GM23338 (cell line): Measurements from ENCODE around the gene LIMCH1. TPM values are rescaled to one million over a fixed set of nuclear protein-coding genes. Genes with fewer than 3 reads are reported as not detected.

Experiments used
- ATAC-seq: fragments of 200-7000 bp; cut with Tn5 transposase; 3 replicates; pipeline ENCODE4 v1.9.1; 2020
- DNase-seq: peaks from one replicate; pipeline ENCODE4 v3.0.0-alpha.2; 2015; ENCODE audit warnings: low spot score
- H2AFZ ChIP-seq: fragments of 200-600 bp; sonication (generic); 2 replicates; pipeline ENCODE4 v1.8.0; 2016; ENCODE audit warnings: antibody characterized with exemption, mild to moderate bottlenecking, moderate library complexity
- H3F3A ChIP-seq: fragments of 200-600 bp; sonication (generic); replicated peaks from 2 replicates; pipeline ENCODE4 v1.8.0; 2017; ENCODE audit warnings: antibody characterized with exemption, mixed run types, low read depth
- H3K27ac ChIP-seq: fragments of 200-600 bp; sonication (generic); 2 replicates; pipeline ENCODE4 v1.6.1; 2016; ENCODE audit warnings: low read depth
- H3K27me3 ChIP-seq: fragments of 200-600 bp; sonication (generic); 2 replicates; pipeline ENCODE4 v1.8.0; 2016; ENCODE audit warnings: mild to moderate bottlenecking, mixed run types, moderate library complexity; ENCODE audit not compliant: insufficient read depth
- H3K36me3 ChIP-seq: fragments of 200-600 bp; sonication (generic); 2 replicates; pipeline ENCODE4 v1.8.0; 2016; ENCODE audit warnings: mild to moderate bottlenecking; ENCODE audit not compliant: insufficient read depth
- H3K4me1 ChIP-seq: fragments of 200-600 bp; sonication (generic); 2 replicates; pipeline ENCODE4 v1.8.0; 2016; ENCODE audit warnings: mild to moderate bottlenecking, moderate library complexity; ENCODE audit not compliant: insufficient read depth
- H3K4me2 ChIP-seq: fragments of 200-600 bp; sonication (generic); 2 replicates; pipeline ENCODE4 v1.7.1; 2017; ENCODE audit warnings: mixed run types
- H3K4me3 ChIP-seq: fragments of 200-600 bp; sonication (generic); 2 replicates; pipeline ENCODE4 v1.6.1; 2016; ENCODE audit warnings: mixed run types
- H3K79me2 ChIP-seq: fragments of 200-600 bp; sonication (generic); replicated peaks from 2 replicates; pipeline ENCODE4 v1.8.0; 2017; ENCODE audit warnings: mild to moderate bottlenecking; ENCODE audit not compliant: insufficient read depth
- H3K9me2 ChIP-seq: fragments of 200-600 bp; sonication (generic); 2 replicates; pipeline ENCODE4 v1.8.0; 2017; ENCODE audit not compliant: insufficient read depth
- H4K20me1 ChIP-seq: fragments of 200-600 bp; sonication (generic); replicated peaks from 2 replicates; pipeline ENCODE4 v1.8.0; 2017; ENCODE audit warnings: mild to moderate bottlenecking; ENCODE audit not compliant: insufficient read depth
- H3K27ac Mint-ChIP-seq: 2 replicates; pipeline ENCODE4 v1.8.0; 2020; ENCODE audit warnings: inconsistent platforms, mild to moderate bottlenecking, moderate library complexity, mixed read lengths
- H3K27me3 Mint-ChIP-seq: 3 replicates; pipeline ENCODE4 v1.8.0; 2022; ENCODE audit warnings: low read depth, mild to moderate bottlenecking, moderate library complexity, mixed read lengths, inconsistent platforms; ENCODE audit not compliant: insufficient read depth, poor library complexity
- H3K36me3 Mint-ChIP-seq: 3 replicates; pipeline ENCODE4 v1.8.0; 2021; ENCODE audit warnings: low read depth, mild to moderate bottlenecking, inconsistent platforms, moderate library complexity, mixed read lengths
- H3K4me1 Mint-ChIP-seq: 3 replicates; pipeline ENCODE4 v1.8.0; 2020; ENCODE audit warnings: mild to moderate bottlenecking, inconsistent platforms, mixed read lengths
- H3K4me3 Mint-ChIP-seq: 3 replicates; pipeline ENCODE4 v1.8.0; 2021; ENCODE audit warnings: moderate library complexity, mild to moderate bottlenecking, inconsistent platforms, mixed read lengths
- H3K9me3 Mint-ChIP-seq: 3 replicates; pipeline ENCODE4 v1.8.0; 2020; ENCODE audit warnings: moderate library complexity, mild to moderate bottlenecking, inconsistent platforms, mixed read lengths
- CREB1 ChIP-seq: fragments of 250-450 bp; sonication (Bioruptor Pico); IDR thresholded peaks from 2 replicates; pipeline ENCODE4 v1.5.0; 2020; ENCODE audit warnings: low read depth, mild to moderate bottlenecking, moderate library complexity
- EZH2 ChIP-seq: fragments of 200-600 bp; sonication (generic); IDR thresholded peaks from one replicate; pipeline ENCODE4 v1.8.0; 2017; ENCODE audit warnings: antibody characterized with exemption, mild to moderate bottlenecking, low read depth; ENCODE audit not compliant: unreplicated experiment
- EZH2phosphoT487 ChIP-seq: fragments of 200-600 bp; sonication (generic); IDR thresholded peaks from one replicate; pipeline ENCODE4 v1.8.1; 2018; ENCODE audit warnings: antibody characterized with exemption; ENCODE audit not compliant: unreplicated experiment
- JUNB ChIP-seq: IDR thresholded peaks from one replicate; pipeline ENCODE4 v1.6.1; 2016; ENCODE audit warnings: antibody characterized with exemption; ENCODE audit not compliant: unreplicated experiment
- NANOG ChIP-seq: IDR thresholded peaks from 2 replicates; pipeline ENCODE4 v1.6.1; 2016; ENCODE audit warnings: antibody characterized with exemption, borderline replicate concordance
- POLR2AphosphoS5 ChIP-seq: IDR thresholded peaks from 2 replicates; pipeline ENCODE4 v1.6.1; 2016; ENCODE audit warnings: antibody characterized with exemption, low read depth
- STAT1 ChIP-seq: IDR thresholded peaks from one replicate; pipeline ENCODE4 v1.6.1; 2016; ENCODE audit warnings: antibody characterized with exemption; ENCODE audit not compliant: unreplicated experiment
- ZNF114 ChIP-seq: fragments of 250-450 bp; sonication (Bioruptor Pico); IDR thresholded peaks from 2 replicates; pipeline ENCODE4 v1.5.0; 2020; ENCODE audit warnings: mild to moderate bottlenecking, moderate library complexity
- ZNF331 ChIP-seq: fragments of 250-450 bp; sonication (Bioruptor Pico); IDR thresholded peaks from 2 replicates; pipeline ENCODE4 v1.5.0; 2020; ENCODE audit warnings: low read depth, mild to moderate bottlenecking, moderate library complexity
- polyA plus RNA-seq: library from polyadenylated mRNA; unstranded; fragments of >200 nt; fragmentation: Nextera tagmentation; extraction: Ambion mirVana; gene quantifications from 2 replicates; pipeline ENCODE4 v1.2.1, GENCODE V29; 2016
- total RNA-seq: library from RNA; depleted of rRNA; stranded (reverse); fragments of >200 nt; shearing (Covaris generic); gene quantifications from 2 replicates; pipeline ENCODE4 v1.2.3, GENCODE V29; 2014
- TF ChIP-seq, protein P1 (sequence below): IDR thresholded peaks from one replicate; pipeline ENCODE4 v1.6.1; 2018; ENCODE audit warnings: antibody characterized with exemption; ENCODE audit not compliant: unreplicated experiment
- TF ChIP-seq, protein P2 (sequence below): IDR thresholded peaks from 2 replicates; pipeline ENCODE4 v1.6.1; 2016; ENCODE audit warnings: antibody characterized with exemption
- TF ChIP-seq, protein P3 (sequence below), 2 experiments: fragments of 200-600 bp in 1 of 2; sonication (generic) in 1 of 2; conservative IDR thresholded peaks; 2 replicates each; pipeline versions ENCODE4 v1.5.1 to v1.6.1; 2016 to 2017; ENCODE audit warnings: antibody characterized with exemption in 2 of 2, low read depth in 2 of 2, mild to moderate bottlenecking in 2 of 2, moderate library complexity in 1 of 2
- TF ChIP-seq, protein P4 (sequence below): fragments of 250-450 bp; sonication (Bioruptor Pico); IDR thresholded peaks from 2 replicates; pipeline ENCODE4 v1.5.0; 2020; ENCODE audit warnings: mild to moderate bottlenecking, moderate library complexity

Gene LIMCH1
- total and polyA plus RNA-seq, 2 experiments from 2014 or later = 1.5 TPM

DNA sequence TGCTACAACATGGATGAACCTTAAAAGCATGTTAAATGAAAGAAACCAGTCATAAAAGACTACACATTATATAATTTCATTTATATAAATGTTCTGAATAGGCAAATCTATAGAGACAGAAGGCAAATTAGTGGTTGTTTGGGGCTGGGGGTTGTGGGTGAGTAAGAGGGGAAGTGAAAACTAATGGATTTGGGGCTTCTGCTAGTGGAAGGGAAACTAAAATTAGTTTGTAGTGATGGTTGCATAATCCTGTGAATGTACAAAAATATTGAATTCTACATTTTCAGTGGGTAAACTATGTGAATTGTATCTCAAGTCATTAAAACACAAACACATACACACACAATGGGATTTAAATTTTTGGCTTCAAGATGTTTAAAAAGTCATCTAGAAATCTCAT lies 25.4 kb upstream of the LIMCH1 start:
- Mint-ChIP-seq H3K4me3 (no peak overlapping the region), H3K4me1 (no peaks in the 10 kb centered on the region)

More for the DNA sequence above, 25.4 kb upstream of the LIMCH1 start:
- no peaks in the 10 kb centered on the region for H3K4me1 ChIP-seq
- ATAC-seq = no peak
- TF ChIP-seq NANOG = no peak
- TF ChIP-seq EZH2 = no peak
- no peak for TF ChIP-seq EZH2phosphoT487
- TF ChIP-seq, protein P1, sequence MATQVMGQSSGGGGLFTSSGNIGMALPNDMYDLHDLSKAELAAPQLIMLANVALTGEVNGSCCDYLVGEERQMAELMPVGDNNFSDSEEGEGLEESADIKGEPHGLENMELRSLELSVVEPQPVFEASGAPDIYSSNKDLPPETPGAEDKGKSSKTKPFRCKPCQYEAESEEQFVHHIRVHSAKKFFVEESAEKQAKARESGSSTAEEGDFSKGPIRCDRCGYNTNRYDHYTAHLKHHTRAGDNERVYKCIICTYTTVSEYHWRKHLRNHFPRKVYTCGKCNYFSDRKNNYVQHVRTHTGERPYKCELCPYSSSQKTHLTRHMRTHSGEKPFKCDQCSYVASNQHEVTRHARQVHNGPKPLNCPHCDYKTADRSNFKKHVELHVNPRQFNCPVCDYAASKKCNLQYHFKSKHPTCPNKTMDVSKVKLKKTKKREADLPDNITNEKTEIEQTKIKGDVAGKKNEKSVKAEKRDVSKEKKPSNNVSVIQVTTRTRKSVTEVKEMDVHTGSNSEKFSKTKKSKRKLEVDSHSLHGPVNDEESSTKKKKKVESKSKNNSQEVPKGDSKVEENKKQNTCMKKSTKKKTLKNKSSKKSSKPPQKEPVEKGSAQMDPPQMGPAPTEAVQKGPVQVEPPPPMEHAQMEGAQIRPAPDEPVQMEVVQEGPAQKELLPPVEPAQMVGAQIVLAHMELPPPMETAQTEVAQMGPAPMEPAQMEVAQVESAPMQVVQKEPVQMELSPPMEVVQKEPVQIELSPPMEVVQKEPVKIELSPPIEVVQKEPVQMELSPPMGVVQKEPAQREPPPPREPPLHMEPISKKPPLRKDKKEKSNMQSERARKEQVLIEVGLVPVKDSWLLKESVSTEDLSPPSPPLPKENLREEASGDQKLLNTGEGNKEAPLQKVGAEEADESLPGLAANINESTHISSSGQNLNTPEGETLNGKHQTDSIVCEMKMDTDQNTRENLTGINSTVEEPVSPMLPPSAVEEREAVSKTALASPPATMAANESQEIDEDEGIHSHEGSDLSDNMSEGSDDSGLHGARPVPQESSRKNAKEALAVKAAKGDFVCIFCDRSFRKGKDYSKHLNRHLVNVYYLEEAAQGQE = no peak
- TF ChIP-seq, protein P2, sequence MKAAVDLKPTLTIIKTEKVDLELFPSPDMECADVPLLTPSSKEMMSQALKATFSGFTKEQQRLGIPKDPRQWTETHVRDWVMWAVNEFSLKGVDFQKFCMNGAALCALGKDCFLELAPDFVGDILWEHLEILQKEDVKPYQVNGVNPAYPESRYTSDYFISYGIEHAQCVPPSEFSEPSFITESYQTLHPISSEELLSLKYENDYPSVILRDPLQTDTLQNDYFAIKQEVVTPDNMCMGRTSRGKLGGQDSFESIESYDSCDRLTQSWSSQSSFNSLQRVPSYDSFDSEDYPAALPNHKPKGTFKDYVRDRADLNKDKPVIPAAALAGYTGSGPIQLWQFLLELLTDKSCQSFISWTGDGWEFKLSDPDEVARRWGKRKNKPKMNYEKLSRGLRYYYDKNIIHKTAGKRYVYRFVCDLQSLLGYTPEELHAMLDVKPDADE = no peak
- no peak for TF ChIP-seq POLR2AphosphoS5
- no peak for TF ChIP-seq JUNB
- TF ChIP-seq CREB1 = no peak
- TF ChIP-seq, protein P3, sequence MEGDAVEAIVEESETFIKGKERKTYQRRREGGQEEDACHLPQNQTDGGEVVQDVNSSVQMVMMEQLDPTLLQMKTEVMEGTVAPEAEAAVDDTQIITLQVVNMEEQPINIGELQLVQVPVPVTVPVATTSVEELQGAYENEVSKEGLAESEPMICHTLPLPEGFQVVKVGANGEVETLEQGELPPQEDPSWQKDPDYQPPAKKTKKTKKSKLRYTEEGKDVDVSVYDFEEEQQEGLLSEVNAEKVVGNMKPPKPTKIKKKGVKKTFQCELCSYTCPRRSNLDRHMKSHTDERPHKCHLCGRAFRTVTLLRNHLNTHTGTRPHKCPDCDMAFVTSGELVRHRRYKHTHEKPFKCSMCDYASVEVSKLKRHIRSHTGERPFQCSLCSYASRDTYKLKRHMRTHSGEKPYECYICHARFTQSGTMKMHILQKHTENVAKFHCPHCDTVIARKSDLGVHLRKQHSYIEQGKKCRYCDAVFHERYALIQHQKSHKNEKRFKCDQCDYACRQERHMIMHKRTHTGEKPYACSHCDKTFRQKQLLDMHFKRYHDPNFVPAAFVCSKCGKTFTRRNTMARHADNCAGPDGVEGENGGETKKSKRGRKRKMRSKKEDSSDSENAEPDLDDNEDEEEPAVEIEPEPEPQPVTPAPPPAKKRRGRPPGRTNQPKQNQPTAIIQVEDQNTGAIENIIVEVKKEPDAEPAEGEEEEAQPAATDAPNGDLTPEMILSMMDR (conservative IDR thresholded peaks at IDR 0.05; ENCODE audit: low read depth in 2 of 2) = no peak
- no peak for TF ChIP-seq ZNF114 (CRISPR knock-in tag)
- TF ChIP-seq, protein P4, sequence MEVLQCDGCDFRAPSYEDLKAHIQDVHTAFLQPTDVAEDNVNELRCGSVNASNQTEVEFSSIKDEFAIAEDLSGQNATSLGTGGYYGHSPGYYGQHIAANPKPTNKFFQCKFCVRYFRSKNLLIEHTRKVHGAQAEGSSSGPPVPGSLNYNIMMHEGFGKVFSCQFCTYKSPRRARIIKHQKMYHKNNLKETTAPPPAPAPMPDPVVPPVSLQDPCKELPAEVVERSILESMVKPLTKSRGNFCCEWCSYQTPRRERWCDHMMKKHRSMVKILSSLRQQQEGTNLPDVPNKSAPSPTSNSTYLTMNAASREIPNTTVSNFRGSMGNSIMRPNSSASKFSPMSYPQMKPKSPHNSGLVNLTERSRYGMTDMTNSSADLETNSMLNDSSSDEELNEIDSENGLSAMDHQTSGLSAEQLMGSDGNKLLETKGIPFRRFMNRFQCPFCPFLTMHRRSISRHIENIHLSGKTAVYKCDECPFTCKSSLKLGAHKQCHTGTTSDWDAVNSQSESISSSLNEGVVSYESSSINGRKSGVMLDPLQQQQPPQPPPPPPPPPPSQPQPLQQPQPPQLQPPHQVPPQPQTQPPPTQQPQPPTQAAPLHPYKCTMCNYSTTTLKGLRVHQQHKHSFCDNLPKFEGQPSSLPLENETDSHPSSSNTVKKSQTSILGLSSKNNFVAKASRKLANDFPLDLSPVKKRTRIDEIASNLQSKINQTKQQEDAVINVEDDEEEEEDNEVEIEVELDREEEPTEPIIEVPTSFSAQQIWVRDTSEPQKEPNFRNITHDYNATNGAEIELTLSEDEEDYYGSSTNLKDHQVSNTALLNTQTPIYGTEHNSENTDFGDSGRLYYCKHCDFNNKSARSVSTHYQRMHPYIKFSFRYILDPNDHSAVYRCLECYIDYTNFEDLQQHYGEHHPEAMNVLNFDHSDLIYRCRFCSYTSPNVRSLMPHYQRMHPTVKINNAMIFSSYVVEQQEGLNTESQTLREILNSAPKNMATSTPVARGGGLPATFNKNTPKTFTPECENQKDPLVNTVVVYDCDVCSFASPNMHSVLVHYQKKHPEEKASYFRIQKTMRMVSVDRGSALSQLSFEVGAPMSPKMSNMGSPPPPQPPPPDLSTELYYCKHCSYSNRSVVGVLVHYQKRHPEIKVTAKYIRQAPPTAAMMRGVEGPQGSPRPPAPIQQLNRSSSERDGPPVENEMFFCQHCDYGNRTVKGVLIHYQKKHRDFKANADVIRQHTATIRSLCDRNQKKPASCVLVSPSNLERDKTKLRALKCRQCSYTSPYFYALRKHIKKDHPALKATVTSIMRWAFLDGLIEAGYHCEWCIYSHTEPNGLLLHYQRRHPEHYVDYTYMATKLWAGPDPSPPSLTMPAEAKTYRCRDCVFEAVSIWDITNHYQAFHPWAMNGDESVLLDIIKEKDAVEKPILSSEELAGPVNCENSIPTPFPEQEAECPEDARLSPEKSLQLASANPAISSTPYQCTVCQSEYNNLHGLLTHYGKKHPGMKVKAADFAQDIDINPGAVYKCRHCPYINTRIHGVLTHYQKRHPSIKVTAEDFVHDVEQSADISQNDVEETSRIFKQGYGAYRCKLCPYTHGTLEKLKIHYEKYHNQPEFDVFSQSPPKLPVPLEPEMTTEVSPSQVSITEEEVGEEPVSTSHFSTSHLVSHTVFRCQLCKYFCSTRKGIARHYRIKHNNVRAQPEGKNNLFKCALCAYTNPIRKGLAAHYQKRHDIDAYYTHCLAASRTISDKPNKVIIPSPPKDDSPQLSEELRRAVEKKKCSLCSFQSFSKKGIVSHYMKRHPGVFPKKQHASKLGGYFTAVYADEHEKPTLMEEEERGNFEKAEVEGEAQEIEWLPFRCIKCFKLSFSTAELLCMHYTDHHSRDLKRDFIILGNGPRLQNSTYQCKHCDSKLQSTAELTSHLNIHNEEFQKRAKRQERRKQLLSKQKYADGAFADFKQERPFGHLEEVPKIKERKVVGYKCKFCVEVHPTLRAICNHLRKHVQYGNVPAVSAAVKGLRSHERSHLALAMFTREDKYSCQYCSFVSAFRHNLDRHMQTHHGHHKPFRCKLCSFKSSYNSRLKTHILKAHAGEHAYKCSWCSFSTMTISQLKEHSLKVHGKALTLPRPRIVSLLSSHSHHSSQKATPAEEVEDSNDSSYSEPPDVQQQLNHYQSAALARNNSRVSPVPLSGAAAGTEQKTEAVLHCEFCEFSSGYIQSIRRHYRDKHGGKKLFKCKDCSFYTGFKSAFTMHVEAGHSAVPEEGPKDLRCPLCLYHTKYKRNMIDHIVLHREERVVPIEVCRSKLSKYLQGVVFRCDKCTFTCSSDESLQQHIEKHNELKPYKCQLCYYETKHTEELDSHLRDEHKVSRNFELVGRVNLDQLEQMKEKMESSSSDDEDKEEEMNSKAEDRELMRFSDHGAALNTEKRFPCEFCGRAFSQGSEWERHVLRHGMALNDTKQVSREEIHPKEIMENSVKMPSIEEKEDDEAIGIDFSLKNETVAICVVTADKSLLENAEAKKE (CRISPR knock-in tag) = no peak
- TF ChIP-seq STAT1 = no peak
- TF ChIP-seq ZNF331 (CRISPR knock-in tag) = no peak
- no peaks in the 10 kb centered on the region for H3K36me3 Mint-ChIP-seq
- DNase-seq = no peak
- no peaks in the 10 kb centered on the region for H3K27me3 ChIP-seq
- no peaks in the 10 kb centered on the region for H3K79me2 ChIP-seq
- no peaks in the 10 kb centered on the region for H3F3A ChIP-seq
- H4K20me1 ChIP-seq = no peaks in the 10 kb centered on the region
- no peaks in the 10 kb centered on the region for H3K9me3 Mint-ChIP-seq
- H3K27ac ChIP-seq = no peak overlapping the region
- no peak overlapping the region for H3K27ac Mint-ChIP-seq
- H3K36me3 ChIP-seq = no peaks in the 10 kb centered on the region
- no peak overlapping the region for H3K4me2 ChIP-seq
- H2AFZ ChIP-seq = no peak overlapping the region
- H3K9me2 ChIP-seq = peaks cover 5% of the 10 kb centered on the region; the same call in 1 of the 2 replicates
- H3K4me3 ChIP-seq = no peak overlapping the region
- no peaks in the 10 kb centered on the region for H3K27me3 Mint-ChIP-seq
